HG03045 (cell line): Measurements from ENCODE around the gene NLRP1.

ENCODE experiments used
- ATAC-seq: cut with Tn5 transposase; IDR thresholded peaks from one replicate; pipeline ENCODE4 v1.9.1; 2021; ENCODE audit warnings: mild to moderate bottlenecking, moderate library complexity; ENCODE audit not compliant: unreplicated experiment

The NLRP1 gene

GRCh38 chr17:5558815-5559785, 25.2 kb downstream of the NLRP1 start:
- no peak for ATAC-seq

- ATAC-seq: no peak
These were observed 26.3 kb downstream of the NLRP1 start for GRCh38 chr17:5557990-5558389.

GRCh38 chr17:5557485-5557884, 26.8 kb downstream of the NLRP1 start:
- no peak for ATAC-seq

- no peak for ATAC-seq
These were observed 29.1 kb downstream of the NLRP1 start for GRCh38 chr17:5555254-5555653.

- no peak for ATAC-seq
These were observed 30.8 kb downstream of the NLRP1 start for GRCh38 chr17:5553479-5553878.

GRCh38 chr17:5552841-5553240, 31.5 kb downstream of the NLRP1 start:
- no peak for ATAC-seq

GRCh38 chr17:5545051-5545987, 39.0 kb downstream of the NLRP1 start:
- ATAC-seq: no peak

GRCh38 chr17:5544115-5544514, 40.2 kb downstream of the NLRP1 start:
- ATAC-seq: no peak

- no peak for ATAC-seq
These were observed 42.6 kb downstream of the NLRP1 start for GRCh38 chr17:5541610-5542202.

- no peak for ATAC-seq
These were observed 44.0 kb downstream of the NLRP1 start for GRCh38 chr17:5540321-5540720.

GRCh38 chr17:5539286-5539685, 45.0 kb downstream of the NLRP1 start:
- no peak for ATAC-seq

- no peak for ATAC-seq
These were observed 47.3 kb downstream of the NLRP1 start for GRCh38 chr17:5536866-5537650.

- no peak for ATAC-seq
These were observed 48.9 kb downstream of the NLRP1 start for GRCh38 chr17:5535436-5535835.

GRCh38 chr17:5533486-5534315, 50.6 kb downstream of the NLRP1 start:
- ATAC-seq: no peak

GRCh38 chr17:5532581-5532980, 51.7 kb downstream of the NLRP1 start:
- ATAC-seq: no peak

GRCh38 chr17:5531085-5531418, 53.3 kb downstream of the NLRP1 start:
- ATAC-seq: no peak

- ATAC-seq: no peak
These were observed 53.8 kb downstream of the NLRP1 start for GRCh38 chr17:5530265-5531084.

- ATAC-seq: no peak
These were observed 56.6 kb downstream of the NLRP1 start for GRCh38 chr17:5527601-5528250.
